Left ventricle myocardium superior (tissue), 1 donor: ENCODE results near the gene SEMA4B. TPM values are rescaled to one million over a fixed set of nuclear protein-coding genes. Genes with fewer than 3 reads are reported as not detected.

Source experiments
- total RNA-seq: library from RNA; stranded (reverse); fragmentation: NEBNext Ultra II Directional; extraction: Animal tissue kit (Norgen Biotek cat#: 25700); gene quantifications from one replicate; pipeline ENCODE4 v1.2.1, GENCODE V29; 2021
- donor health status: DM: no; HTN: yes; CAD: no; lungs with severe emphysema.

The SEMA4B gene
- total RNA-seq, 1 donor from 2014 or later = 23.9 TPM

Other genes with a start within 250 kb of the SEMA4B start
- gene ZNF710, start 200.0 kb upstream of the SEMA4B start, total RNA-seq = 6.1 TPM
- 1,172 TPM for gene IDH2, start 98.9 kb upstream of the SEMA4B start, total RNA-seq
- gene CIB1, start 32.6 kb downstream of the SEMA4B start, total RNA-seq = 71.7 TPM
- 13.8 TPM for gene GDPGP1, start 32.9 kb downstream of the SEMA4B start, total RNA-seq
- 0.20 TPM for gene TTLL13, start 48.2 kb downstream of the SEMA4B start, total RNA-seq
- 117 TPM for gene NGRN, start 64.3 kb downstream of the SEMA4B start, total RNA-seq
- 4.9 TPM for gene ZNF774, start 151.0 kb downstream of the SEMA4B start, total RNA-seq
- 35.4 TPM for gene IQGAP1, start 186.9 kb downstream of the SEMA4B start, total RNA-seq